Hematopoietic multipotent progenitor cell treated with erythropoietin and hydrocortisone succinate and interleukin-3 and kit ligand, for 17 days (in vitro differentiated cells): Measurements from ENCODE around the gene DCLRE1C.
"Not testable (repeated sequence)": the region's sequence is repeated elsewhere in the genome, so short reads cannot be mapped to it uniquely, and the experiment has no call there.

Source experiments
- DNase-seq: peaks from one replicate; pipeline ENCODE4 v3.0.0-alpha.2; 2015; ENCODE audit warnings: low spot score

DCLRE1C gene

GRCh38 chr10:14954001-14954770, at the start of gene DCLRE1C:
DCLRE1C (minus strand) TSS chr10:14954096; CDS start chr10:14954010, 86 bp downstream.
- peak; percentile 83 for DNase-seq

- DNase-seq = no peak
These were observed 42.2 kb upstream of the DCLRE1C start for GRCh38 chr10:14995964-14996565.

GRCh38 chr10:14993500-14994455, 39.9 kb upstream of the DCLRE1C start:
- not testable (repeated sequence) for DNase-seq

- not testable (repeated sequence) for DNase-seq
These were observed 38.4 kb upstream of the DCLRE1C start for GRCh38 chr10:14992336-14992735.

- DNase-seq = not testable (repeated sequence)
These were observed 37.3 kb upstream of the DCLRE1C start for GRCh38 chr10:14991035-14991749.

- DNase-seq = not testable (repeated sequence)
These were observed 35.7 kb upstream of the DCLRE1C start for GRCh38 chr10:14989552-14989951.

- DNase-seq = no peak
These were observed 28.8 kb upstream of the DCLRE1C start for GRCh38 chr10:14982744-14983143.

- DNase-seq = no peak
These were observed 21.9 kb upstream of the DCLRE1C start for GRCh38 chr10:14975672-14976273.

GRCh38 chr10:14974153-14974998, 20.5 kb upstream of the DCLRE1C start:
- not testable (repeated sequence) for DNase-seq

GRCh38 chr10:14971867-14972448, 18.1 kb upstream of the DCLRE1C start:
- no peak for DNase-seq

GRCh38 chr10:14967897-14968296, 14.0 kb upstream of the DCLRE1C start:
- no peak for DNase-seq

GRCh38 chr10:14959221-14960057, 5.5 kb upstream of the DCLRE1C start, which contains the start of gene MEIG1:
MEIG1 (plus strand) TSS chr10:14959388; CDS start chr10:14966469, 7,081 bp downstream.
- DNase-seq = peak; percentile 88

GRCh38 chr10:14958872-14959220, 5.0 kb upstream of the DCLRE1C start:
- no peak for DNase-seq

- no peak for DNase-seq
These were observed 1.0 kb upstream of the DCLRE1C start for GRCh38 chr10:14954934-14955333.

- DNase-seq = peak; percentile 38
These were observed 384 bp downstream of the DCLRE1C start for GRCh38 chr10:14953424-14954000.

GRCh38 chr10:14952851-14953423, 959 bp downstream of the DCLRE1C start:
- DNase-seq = peak; percentile 10

- DNase-seq = no peak
These were observed 4.6 kb downstream of the DCLRE1C start for GRCh38 chr10:14949291-14949690.

- DNase-seq = no peak
These were observed 6.6 kb downstream of the DCLRE1C start for GRCh38 chr10:14947268-14947667.
